GM06990 (cell line): ENCODE measurements around the gene P2RY8.
"Not testable (repeated sequence)": the region's sequence is repeated elsewhere in the genome, so short reads cannot be mapped to it uniquely, and the experiment has no call there.

Source experiments
- DNase-seq: peaks from one replicate; pipeline ENCODE4 v3.0.0-alpha.2; 2011; ENCODE audit not compliant: insufficient read length; ENCODE audit errors: extremely low read depth
- H3K27me3 ChIP-seq: replicated peaks from 2 replicates; pipeline ENCODE4 v1.6.0; 2011; ENCODE audit warnings: low read length; ENCODE audit not compliant: control insufficient read depth, insufficient read depth
- H3K36me3 ChIP-seq: 2 replicates; pipeline ENCODE4 v1.5.1; 2011; ENCODE audit warnings: low read length; ENCODE audit not compliant: control insufficient read depth, insufficient read depth
- H3K4me3 ChIP-seq: replicated peaks from 2 replicates; pipeline ENCODE4 v1.5.1; 2011; ENCODE audit warnings: low read depth, mild to moderate bottlenecking, control low read depth, low read length
- TF ChIP-seq, protein P1 (sequence below): IDR thresholded peaks from 2 replicates; pipeline ENCODE4 v1.5.1; 2011; ENCODE audit warnings: low read length, control low read depth, mild to moderate bottlenecking, inconsistent platforms; ENCODE audit not compliant: insufficient read depth, poor library complexity, severe bottlenecking

Gene P2RY8

DNA sequence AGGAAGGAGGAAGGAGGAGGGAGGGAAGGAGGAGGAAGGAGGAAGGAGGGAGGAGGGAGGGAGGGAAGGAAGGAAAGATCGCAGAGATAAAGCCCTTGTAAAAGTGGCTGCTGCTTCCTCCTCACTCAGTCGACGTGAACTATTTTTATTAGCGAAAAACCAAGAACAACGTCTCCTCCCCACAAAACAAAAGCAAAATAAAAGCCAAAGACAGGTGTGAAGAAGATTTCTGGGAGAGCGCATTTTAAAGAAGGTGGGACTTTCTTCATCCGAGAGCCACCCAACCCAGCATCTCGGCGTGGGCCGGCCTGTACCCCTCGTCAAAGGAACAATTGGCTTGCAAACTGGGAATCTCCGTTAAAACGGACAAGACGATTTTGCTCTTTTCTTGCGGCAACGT lies 43.6 kb downstream of the P2RY8 start:
- Histone ChIP-seq H3K4me3 (peak overlapping the region; percentile 70), H3K36me3 (peaks cover 9% of the 10 kb centered on the region)
- TF ChIP-seq, protein P1, sequence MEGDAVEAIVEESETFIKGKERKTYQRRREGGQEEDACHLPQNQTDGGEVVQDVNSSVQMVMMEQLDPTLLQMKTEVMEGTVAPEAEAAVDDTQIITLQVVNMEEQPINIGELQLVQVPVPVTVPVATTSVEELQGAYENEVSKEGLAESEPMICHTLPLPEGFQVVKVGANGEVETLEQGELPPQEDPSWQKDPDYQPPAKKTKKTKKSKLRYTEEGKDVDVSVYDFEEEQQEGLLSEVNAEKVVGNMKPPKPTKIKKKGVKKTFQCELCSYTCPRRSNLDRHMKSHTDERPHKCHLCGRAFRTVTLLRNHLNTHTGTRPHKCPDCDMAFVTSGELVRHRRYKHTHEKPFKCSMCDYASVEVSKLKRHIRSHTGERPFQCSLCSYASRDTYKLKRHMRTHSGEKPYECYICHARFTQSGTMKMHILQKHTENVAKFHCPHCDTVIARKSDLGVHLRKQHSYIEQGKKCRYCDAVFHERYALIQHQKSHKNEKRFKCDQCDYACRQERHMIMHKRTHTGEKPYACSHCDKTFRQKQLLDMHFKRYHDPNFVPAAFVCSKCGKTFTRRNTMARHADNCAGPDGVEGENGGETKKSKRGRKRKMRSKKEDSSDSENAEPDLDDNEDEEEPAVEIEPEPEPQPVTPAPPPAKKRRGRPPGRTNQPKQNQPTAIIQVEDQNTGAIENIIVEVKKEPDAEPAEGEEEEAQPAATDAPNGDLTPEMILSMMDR: no peak

DNA sequence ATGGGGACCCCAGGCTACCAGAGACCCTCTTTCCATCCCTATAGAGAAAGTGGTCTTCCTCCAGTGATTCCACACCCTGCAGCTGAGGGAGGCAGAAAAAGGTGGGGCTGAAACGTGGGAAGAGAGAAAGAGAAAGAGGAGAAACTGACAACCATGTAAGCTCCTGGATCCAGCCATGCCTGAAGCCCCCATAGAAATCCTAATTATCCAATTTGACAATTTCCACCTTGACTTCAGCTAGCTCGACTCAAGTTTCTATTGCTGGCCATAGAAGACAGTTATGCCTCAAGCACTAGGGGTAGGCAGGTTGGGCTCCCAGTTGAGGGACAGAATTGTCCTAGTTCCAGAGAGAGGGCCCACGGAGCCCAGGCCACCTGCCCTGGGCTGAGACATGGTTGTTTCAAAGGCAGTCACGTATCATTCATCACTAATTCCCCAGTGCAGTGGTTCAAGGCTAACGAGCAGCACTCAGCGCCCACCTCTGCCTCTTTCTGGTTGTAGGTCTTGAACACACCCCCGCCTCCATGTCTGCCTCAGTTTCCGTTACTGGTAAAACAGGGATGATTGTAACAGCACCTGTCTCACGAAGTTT lies 44.5 kb downstream of the P2RY8 start:
- H3K36me3 ChIP-seq: peaks cover 8% of the 10 kb centered on the region
- TF ChIP-seq, protein P1: no peak
- H3K4me3 ChIP-seq: peak overlapping the region; percentile 70
- DNase-seq: no peak
- H3K27me3 ChIP-seq: no peaks in the 10 kb centered on the region

More for the DNA sequence above, 43.6 kb downstream of the P2RY8 start:
- DNase-seq: no peak
- H3K27me3 ChIP-seq: no peaks in the 10 kb centered on the region

DNA sequence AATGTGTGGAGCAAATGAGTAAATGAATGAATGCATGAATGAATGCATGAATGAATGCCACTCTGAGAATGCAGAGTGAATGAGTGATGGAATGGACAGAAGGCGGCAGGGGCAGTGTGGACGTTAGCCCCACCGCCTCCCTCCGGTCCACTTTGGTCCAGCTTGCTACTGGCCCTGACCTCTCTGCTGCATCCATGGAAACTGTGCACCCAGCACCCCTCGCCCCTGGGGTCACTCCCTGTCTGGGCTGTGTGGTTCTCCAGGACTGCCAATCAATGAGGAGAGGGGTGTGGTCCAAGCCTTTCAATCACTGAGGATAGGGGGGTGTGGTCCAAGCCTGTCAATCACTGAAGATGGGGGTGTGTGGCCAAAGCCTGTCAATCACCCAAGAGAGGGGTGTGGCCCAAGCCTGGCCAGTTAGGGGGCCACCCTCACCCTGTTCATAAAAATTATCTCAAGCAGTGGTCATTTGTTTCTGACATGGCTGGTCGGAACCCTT lies 45.1 kb downstream of the P2RY8 start:
- Histone ChIP-seq H3K27me3 (no peaks in the 10 kb centered on the region), H3K36me3 (peaks cover 14% of the 10 kb centered on the region), H3K4me3 (no peak overlapping the region)
- DNase-seq: peak; percentile 85
- TF ChIP-seq, protein P1: no peak

DNA sequence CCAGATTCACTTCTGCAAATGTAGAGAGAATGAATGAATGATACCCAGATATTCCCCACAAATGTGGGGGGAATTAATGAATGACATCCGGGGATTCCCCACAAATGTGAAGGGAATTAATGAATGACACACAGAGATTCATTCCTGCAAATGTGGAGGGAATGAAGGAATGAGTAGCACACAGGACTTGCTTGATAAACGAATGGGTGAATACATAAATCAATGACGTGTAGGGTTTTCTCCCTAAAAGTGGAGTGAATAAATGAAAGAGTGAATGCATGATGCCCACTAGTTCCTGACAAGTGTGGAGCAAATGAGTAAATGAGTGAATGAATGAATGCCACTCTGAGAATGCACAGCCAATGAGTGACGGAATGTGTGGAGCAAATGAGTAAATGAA lies 45.7 kb downstream of the P2RY8 start:
- peaks cover 19% of the 10 kb centered on the region for H3K36me3 ChIP-seq
- not testable (repeated sequence) for H3K27me3 ChIP-seq, DNase-seq, H3K4me3 ChIP-seq

DNA sequence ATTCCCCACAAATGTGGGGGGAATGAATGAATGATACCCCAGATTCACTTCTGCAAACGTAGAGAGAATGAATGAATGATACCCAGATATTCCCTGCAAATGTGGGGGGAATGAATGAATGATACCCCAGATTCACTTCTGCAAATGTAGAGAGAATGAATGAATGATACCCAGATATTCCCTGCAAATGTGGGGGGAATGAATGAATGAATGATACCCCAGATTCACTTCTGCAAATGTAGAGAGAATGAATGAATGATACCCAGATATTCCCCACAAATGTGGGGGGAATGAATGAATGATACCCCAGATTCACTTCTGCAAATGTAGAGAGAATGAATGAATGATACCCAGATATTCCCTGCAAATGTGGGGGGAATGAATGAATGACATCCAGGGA lies 46.3 kb downstream of the P2RY8 start:
- H3K4me3 ChIP-seq, H3K27me3 ChIP-seq, DNase-seq: not testable (repeated sequence)
- peaks cover 17% of the 10 kb centered on the region for H3K36me3 ChIP-seq

DNA sequence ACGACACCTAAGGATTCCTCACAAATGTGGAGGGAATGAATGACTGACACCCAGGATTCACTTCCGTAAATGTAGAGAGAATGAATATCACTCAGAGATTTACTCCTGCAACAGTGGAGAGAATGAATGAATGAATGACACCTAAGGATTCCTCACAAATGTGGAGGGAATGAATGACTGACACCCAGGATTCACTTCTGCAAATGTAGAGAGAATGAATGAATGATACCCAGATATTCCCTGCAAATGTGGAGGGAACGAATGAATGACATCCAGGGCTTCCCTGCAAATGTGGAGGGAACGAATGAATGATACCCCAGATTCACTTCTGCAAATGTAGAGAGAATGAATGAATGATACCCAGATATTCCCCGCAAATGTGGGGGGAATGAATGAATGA lies 47.6 kb downstream of the P2RY8 start:
- not testable (repeated sequence) for DNase-seq, H3K27me3 ChIP-seq, H3K4me3 ChIP-seq
- peaks cover 17% of the 10 kb centered on the region for H3K36me3 ChIP-seq

DNA sequence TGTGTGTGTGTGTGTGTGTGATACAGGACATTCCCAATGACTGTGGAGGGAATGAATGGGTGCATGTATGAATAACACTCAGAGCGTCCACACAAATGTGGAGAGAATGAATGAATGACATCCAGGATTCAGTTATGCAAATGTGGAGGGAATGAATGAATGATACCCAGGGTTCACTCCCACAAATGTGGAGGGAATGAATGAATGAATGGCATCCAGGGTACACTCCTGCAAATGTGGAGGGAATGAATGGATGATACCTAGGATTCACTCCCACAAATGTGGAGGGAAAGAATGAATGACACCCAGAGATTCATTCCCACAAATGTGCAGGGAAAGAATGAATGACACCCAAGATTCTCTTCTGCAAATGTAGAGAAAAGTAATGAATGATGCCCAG lies 48.2 kb downstream of the P2RY8 start:
- Histone ChIP-seq H3K27me3 (no peaks in the 10 kb centered on the region), H3K36me3 (peaks cover 17% of the 10 kb centered on the region), H3K4me3 (no peak overlapping the region)
- TF ChIP-seq, protein P1: no peak
- DNase-seq: no peak
